RWPE1 (cell line): Measurements from ENCODE around the gene LIMK1.

Experiments
- CTCF ChIA-PET: fragments of 350-600 bp; sonication (Branson Sonifier 250); formaldehyde crosslinking; extraction: SDS; loops from one replicate; lab custom pipeline; 2021; lab: Yijun Ruan, JAX
- POLR2A ChIA-PET: fragments of 400-600 bp; formaldehyde crosslinking; extraction: SDS; loops from one replicate; lab custom pipeline; 2020; ENCODE audit warnings: antibody characterized with exemption; ENCODE audit not compliant: low non-redundant PET; lab: Yijun Ruan, JAX
- DNase-seq: peaks from one replicate; pipeline ENCODE4 v3.0.0; 2012; ENCODE audit warnings: low spot score
- H3K27ac ChIP-seq: fragments of 450-650 bp; 2 replicates; pipeline ENCODE4 v1.5.1; 2017
- TF ChIP-seq, protein P1 (sequence below): fragments of 450-650 bp; conservative IDR thresholded peaks from 2 replicates; pipeline ENCODE4 v1.5.1; 2017; ENCODE audit warnings: low read depth, mild to moderate bottlenecking

The LIMK1 gene

DNA sequence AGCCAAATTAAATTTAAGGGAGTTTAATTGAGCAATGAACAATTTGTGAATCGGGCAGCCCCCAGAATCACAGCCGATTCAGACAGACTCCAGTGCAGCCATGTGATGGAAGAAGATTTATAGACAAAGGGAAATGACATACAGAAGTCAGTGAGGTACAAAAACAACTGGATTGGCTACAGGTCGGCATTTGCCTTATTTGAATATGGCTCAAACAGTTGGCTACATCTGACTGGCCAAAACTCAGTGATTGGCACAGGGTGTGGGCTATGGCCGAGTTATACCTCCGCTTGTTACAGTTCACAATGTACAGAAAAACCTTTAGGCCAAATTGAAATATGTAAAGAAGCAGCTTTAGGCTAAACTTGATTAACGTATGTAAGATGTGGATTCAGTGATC lies 59.8 kb downstream of the LIMK1 start:
- H3K27ac ChIP-seq, result no peak overlapping the region
- ChIA-PET CTCF (interaction anchor here (0.6 to 0.7 kb wide), 2 partner anchors 37 to 182 kb away, joined by 3 to 5 read pairs; no protein-coding TSS in a partner anchor), POLR2A (no interaction called here)
- DNase-seq, result no peak
- TF ChIP-seq, protein P1, sequence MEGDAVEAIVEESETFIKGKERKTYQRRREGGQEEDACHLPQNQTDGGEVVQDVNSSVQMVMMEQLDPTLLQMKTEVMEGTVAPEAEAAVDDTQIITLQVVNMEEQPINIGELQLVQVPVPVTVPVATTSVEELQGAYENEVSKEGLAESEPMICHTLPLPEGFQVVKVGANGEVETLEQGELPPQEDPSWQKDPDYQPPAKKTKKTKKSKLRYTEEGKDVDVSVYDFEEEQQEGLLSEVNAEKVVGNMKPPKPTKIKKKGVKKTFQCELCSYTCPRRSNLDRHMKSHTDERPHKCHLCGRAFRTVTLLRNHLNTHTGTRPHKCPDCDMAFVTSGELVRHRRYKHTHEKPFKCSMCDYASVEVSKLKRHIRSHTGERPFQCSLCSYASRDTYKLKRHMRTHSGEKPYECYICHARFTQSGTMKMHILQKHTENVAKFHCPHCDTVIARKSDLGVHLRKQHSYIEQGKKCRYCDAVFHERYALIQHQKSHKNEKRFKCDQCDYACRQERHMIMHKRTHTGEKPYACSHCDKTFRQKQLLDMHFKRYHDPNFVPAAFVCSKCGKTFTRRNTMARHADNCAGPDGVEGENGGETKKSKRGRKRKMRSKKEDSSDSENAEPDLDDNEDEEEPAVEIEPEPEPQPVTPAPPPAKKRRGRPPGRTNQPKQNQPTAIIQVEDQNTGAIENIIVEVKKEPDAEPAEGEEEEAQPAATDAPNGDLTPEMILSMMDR, result no peak

DNA sequence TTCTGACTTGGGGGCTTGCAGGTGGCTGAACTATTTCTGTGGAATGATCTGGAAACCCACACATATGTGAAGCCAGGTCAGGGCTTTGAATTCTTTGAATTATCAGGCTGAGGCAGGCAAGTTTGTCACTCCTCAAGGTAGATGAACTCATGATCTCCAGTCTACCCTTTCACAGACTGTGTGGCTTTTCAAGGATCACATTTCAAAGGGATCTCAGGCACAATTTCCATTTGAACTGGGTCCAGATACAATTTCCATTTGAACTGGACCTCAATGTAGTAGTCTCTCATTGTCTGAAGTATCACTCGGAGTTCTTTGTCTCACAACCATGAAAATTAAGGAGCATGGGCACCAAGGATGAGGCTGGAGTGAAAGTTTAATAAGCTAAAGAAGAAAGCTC lies 64.9 kb downstream of the LIMK1 start:
- DNase-seq, result no peak
- CTCF ChIA-PET, result interaction anchor here (0.6 to 1.3 kb wide), 3 partner anchors 41 to 279 kb away, joined by 3 to 4 read pairs (median 3); no protein-coding TSS in a partner anchor
- POLR2A ChIA-PET, result no interaction called here
- no peak overlapping the region for H3K27ac ChIP-seq
- TF ChIP-seq, protein P1, result no peak

DNA sequence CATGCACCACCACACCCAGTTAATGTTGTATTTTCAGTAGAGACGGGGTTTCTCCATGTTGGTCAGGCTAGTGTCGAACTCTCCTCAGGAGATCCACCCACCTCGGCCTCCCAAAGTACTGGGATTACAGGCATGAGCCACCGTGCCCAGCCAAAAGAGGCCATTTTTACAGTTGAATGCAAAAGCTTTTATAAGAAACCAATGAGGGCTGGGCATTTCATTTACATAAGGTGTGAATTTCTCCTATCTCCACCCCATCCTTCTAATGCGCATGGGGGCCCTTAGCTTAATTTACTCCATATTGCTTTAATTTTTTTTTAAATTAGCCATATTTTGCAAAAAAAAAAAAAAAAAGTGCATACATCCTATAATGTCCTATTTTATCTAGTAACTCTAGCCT lies 65.5 kb downstream of the LIMK1 start:
- TF ChIP-seq, protein P1, result no peak
- POLR2A ChIA-PET, result no interaction called here
- no peak for DNase-seq
- CTCF ChIA-PET, result interaction anchor here (0.6 to 1.3 kb wide), 4 partner anchors 41 to 279 kb away, joined by 3 to 4 read pairs (median 4); no protein-coding TSS in a partner anchor
- no peak overlapping the region for H3K27ac ChIP-seq

DNA sequence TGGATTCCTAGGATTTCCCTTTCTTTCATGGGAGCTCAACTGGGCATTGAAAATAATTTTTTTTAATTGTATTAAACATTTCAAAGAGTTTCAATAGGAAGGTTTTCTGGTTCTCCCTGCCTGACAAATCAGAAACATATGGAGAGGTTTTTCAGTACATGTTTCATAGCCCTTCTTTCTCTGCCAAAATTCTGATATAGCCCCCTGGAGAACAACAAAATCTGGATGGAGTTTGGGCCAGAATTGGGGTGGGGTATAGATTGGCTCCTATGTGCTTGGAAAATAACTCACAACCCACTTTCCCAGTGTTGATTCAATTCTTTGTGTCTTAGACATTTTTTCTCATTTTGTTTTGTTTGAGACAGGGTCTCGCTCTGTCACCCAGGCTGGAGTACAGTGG lies 66.0 kb downstream of the LIMK1 start:
- CTCF ChIA-PET, result interaction anchor here (0.7 to 1.3 kb wide), 2 partner anchors 81 to 221 kb away, joined by 3 to 4 read pairs; no protein-coding TSS in a partner anchor
- no peak for DNase-seq
- POLR2A ChIA-PET, result no interaction called here
- H3K27ac ChIP-seq, result no peak overlapping the region
- TF ChIP-seq, protein P1, result no peak

DNA sequence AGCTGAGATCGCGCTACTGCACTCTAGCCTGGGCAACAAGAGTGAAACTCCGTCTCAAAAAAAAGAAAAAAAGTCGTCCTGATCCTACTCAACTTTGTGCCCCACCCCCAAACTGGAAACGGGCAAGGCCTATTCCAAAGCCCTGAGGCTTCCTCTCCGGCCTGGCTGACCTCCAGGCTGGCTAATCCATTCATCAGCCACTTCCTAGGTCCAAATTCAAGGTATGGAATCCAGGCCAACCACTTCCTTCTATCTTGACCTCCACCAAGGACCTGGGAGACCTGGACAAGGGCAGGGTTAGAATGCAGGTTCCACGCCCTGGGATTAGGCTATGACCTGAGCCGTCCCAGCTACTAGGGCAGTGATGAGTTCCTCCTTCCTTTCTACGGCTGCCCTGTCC lies 70.1 kb downstream of the LIMK1 start:
- DNase-seq, result no peak
- peak overlapping the region; percentile 0; the same call in 1 of the 2 replicates for H3K27ac ChIP-seq
- TF ChIP-seq, protein P1, result no peak
- CTCF ChIA-PET, result interaction anchor here (1.0 kb wide), 1 partner anchor 49 kb away, joined by 3 read pairs; no protein-coding TSS in a partner anchor
- POLR2A ChIA-PET, result no interaction called here

DNA sequence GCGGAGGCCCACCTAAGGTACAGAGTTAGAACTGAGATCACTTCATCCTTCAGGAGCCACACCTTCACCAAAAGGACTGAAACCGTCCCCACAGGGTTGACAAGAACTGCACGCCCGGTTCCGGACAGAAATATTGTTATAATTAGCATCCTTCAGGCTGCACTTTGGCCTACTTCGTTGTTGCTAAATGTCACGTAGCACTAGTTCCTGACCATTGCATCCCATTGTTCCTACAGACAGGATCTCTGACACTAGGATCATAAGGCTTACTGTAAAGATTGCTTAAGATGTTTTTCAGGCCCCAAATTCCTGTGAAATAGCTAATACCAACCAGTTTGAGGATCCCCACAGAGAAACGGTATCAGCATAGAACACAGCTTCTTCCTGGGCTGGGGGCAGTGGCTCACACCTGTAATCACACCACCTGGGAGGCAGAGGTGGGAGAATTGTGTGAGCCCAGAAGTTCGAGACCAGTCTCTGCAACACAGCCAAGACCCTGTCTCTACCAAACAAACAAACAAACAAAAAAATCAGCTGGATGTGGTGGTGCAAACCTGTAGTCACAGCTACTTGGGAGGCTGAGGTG lies 72.3 kb downstream of the LIMK1 start:
- DNase-seq, result no peak
- POLR2A ChIA-PET, result interaction anchor here (0.5 kb wide), 1 partner anchor 635 kb away, joined by 4 read pairs; no protein-coding TSS in a partner anchor
- CTCF ChIA-PET, result interaction anchor here (0.6 kb wide), 1 partner anchor 48 kb away, joined by 4 read pairs; no protein-coding TSS in a partner anchor
- TF ChIP-seq, protein P1, result no peak
- H3K27ac ChIP-seq, result no peak overlapping the region
